ENCODE measurements around the gene CDYL.
A peak's percentile ranks its signal among the peaks of the same experiment; 100 is the strongest.
"Not testable (repeated sequence)": the region's sequence is repeated elsewhere in the genome, so short reads cannot be mapped to it uniquely, and the experiment has no call there.

Gene CDYL

GRCh38 chr6:4969609-4970285 lies 193.5 kb downstream of the CDYL start:
- no peak for DNase-seq

GRCh38 chr6:4970739-4971395 lies 194.7 kb downstream of the CDYL start:
- no peak for DNase-seq

GRCh38 chr6:4971851-4972250 lies 195.6 kb downstream of the CDYL start:
- DNase-seq = no peak

GRCh38 chr6:4972438-4972837 lies 196.2 kb downstream of the CDYL start:
- DNase-seq = no peak

GRCh38 chr6:4973415-4973814 lies 197.2 kb downstream of the CDYL start:
- no peak for DNase-seq

- peak; percentile 61 for DNase-seq
Observed at GRCh38 chr6:4973982-4974745, 198.0 kb downstream of the CDYL start.

GRCh38 chr6:4974962-4975361 lies 198.8 kb downstream of the CDYL start:
- DNase-seq = no peak

- peak; percentile 31 for DNase-seq
Observed at GRCh38 chr6:4975506-4975905, 199.3 kb downstream of the CDYL start.

GRCh38 chr6:4977468-4977867 lies 201.3 kb downstream of the CDYL start:
- DNase-seq = no peak

GRCh38 chr6:4979426-4979825 lies 203.2 kb downstream of the CDYL start:
- DNase-seq = no peak

GRCh38 chr6:4981761-4982160 lies 205.6 kb downstream of the CDYL start:
- no peak for DNase-seq

GRCh38 chr6:4983322-4983721 lies 207.1 kb downstream of the CDYL start:
- DNase-seq = no peak

GRCh38 chr6:4986999-4987398 lies 210.8 kb downstream of the CDYL start:
- DNase-seq = no peak

- DNase-seq = no peak
Observed at GRCh38 chr6:4987432-4987831, 211.2 kb downstream of the CDYL start.

- no peak for DNase-seq
Observed at GRCh38 chr6:4994741-4995140, 218.5 kb downstream of the CDYL start.

- DNase-seq = no peak
Observed at GRCh38 chr6:4997862-4998261, 221.7 kb downstream of the CDYL start.

- DNase-seq = no peak
Observed at GRCh38 chr6:4999586-4999985, 223.4 kb downstream of the CDYL start.

GRCh38 chr6:5003604-5004372 lies 227.6 kb downstream of the CDYL start, which contains the start of gene RPP40:
RPP40 (minus strand) TSS chr6:5004037; CDS start chr6:5004002, 35 bp downstream.
- peak; percentile 99 for DNase-seq

- no peak for DNase-seq
Observed at GRCh38 chr6:5004373-5005037, 228.3 kb downstream of the CDYL start.

GRCh38 chr6:5005038-5005433 lies 228.8 kb downstream of the CDYL start:
- not testable (repeated sequence) for DNase-seq
